Measurements from ENCODE around the gene TOMM40. TPM values are rescaled to one million over a fixed set of nuclear protein-coding genes. Genes with fewer than 3 reads are reported as not detected.
A peak's percentile ranks its signal among the peaks of the same experiment; 100 is the strongest.
"Not testable (repeated sequence)": the region's sequence is repeated elsewhere in the genome, so short reads cannot be mapped to it uniquely, and the experiment has no call there.

Gene TOMM40
- polyA plus RNA-seq (2014; cell fraction: cytosol; rRNA removed) = 210 and 221 TPM in 2 replicates
- 136 and 164 TPM in 2 replicates for polyA plus RNA-seq (2014; cell fraction: nucleus; rRNA removed)

DNA sequence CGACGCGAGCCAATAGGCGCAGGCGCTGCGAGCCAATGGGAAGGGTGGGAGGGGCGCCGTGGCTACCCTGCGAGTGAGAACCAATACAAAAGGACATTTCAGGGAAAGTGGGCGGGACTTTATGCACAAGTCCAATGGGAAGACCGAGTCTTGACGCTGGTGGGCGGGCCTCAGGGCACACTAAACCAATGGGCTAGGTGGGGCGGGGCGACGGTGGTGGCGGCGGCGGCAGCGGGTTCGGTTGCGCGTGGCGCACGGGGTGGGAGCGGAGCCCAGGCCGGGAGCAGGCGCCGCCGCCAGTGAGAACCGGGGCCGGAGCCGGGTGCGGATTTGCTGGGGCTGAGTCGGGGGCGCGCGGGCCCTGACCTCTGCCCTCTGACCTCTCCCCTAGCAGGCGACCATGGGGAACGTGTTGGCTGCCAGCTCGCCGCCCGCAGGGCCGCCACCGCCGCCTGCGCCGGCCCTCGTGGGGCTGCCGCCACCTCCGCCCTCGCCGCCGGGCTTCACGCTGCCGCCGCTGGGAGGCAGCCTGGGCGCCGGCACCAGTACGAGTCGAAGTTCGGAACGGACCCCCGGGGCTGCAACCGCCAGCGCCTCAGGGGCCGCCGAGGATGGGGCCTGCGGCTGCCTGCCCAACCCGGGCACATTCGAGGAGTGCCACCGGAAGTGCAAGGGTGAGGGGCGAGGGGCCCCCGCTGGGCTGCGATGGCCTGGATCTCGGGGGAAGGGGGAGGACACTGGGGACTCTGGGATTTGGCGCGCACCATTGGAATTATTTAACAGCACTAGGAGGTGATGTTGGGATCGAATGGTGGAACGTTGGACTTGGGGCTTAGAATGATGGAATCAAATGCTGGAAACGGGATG lies at the start of gene TOMM40:
TSS of gene TOMM40 (plus strand) at position 239 of the 867 bp plus-strand sequence. CDS start at position 401, 162 bp downstream.
- peak; percentile 22 for DNase-seq (ENCODE audit: low spot score)

DNA sequence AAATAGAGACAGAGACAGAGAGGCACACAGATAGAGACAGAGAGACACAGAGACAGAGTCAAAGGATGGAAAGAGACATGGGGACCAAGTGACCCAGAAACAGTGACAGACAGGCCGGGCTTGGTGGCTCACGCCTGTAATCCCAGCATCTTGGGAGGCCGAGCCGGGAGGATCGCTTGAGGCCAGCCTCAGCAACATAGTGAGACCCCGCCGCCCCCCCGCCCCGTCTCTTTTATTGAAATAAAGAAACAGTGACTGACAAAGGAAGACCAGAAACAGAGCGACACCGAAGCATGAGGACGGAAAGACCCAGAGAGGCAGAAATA lies 45.8 kb upstream of the TOMM40 start:
- no peak for DNase-seq (ENCODE audit: low spot score)

DNA sequence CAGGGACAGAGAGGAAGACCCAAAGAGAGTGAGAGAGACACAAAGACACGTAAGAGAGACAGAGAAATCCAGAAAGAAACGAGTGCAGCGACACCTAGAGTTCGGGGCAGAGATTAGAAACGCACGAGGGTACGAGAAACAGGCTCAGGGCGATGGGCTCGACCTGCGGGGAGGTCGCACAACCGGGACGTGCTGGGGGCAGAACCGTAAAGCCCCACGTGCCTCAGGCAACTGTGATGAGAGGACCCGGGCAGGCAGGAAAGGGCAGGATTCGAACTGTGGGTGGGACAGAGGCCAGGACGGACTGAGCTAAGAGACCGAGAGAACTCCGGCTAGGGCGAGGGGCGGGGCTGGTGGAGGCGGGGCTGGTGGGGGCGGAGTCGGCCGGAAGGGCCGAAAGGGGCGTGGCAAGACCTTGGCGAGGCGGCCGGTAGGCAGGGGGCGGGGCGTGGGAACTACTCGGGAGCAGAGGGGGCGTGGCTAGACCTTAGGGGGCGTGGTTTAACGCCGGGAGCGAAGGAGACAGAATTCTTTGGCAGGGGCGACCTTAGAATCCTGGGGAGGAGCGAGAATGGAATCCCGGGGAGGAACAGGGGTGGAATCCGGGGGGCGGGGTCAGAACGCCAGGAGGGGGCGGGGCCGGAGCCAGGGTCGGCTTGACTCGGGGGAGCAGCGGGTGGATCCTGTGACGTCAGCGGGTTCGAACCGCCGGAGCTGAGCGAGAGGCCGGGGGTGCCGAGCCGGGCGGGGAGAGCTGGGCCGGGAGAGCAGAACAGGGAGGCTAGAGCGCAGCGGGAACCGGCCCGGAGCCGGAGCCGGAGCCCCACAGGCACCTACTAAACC lies 45.2 kb upstream of the TOMM40 start, which contains the start of gene NECTIN2:
TSS of gene NECTIN2 (plus strand) at position 686 of the 843 bp plus-strand sequence. CDS start 229 bp downstream, outside the sequence.
- peak; percentile 81 for DNase-seq (ENCODE audit: low spot score)

DNA sequence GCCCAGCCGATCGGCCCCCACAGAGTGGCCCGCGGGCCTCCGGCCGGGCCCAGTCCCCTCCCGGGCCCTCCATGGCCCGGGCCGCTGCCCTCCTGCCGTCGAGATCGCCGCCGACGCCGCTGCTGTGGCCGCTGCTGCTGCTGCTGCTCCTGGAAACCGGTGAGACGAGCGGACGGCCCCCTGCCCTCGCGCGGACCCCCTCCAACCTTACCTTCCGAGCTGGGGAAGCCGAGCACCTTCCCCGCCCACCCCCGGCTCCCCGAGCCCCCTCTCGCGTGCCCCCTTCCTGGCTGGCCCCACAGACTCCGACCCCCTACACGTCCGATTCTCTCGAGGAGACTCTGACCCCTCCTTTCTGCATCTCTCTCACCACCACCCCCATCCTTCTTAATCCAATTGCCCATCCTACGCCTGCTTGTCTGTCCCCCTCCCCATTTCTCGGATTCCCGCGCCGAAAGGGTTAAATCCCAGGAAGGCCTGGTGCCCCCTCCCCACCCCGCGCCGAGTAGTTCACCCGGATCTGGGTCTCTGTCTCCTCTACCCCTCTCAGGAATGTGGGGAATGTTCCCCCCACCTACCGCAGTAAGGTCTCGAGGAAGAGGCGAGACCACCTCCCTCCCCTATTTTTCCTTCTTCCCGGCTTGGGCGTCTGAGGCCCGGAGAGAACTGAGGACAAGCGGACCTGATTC lies 44.5 kb upstream of the TOMM40 start:
- no peak for DNase-seq (ENCODE audit: low spot score)

DNA sequence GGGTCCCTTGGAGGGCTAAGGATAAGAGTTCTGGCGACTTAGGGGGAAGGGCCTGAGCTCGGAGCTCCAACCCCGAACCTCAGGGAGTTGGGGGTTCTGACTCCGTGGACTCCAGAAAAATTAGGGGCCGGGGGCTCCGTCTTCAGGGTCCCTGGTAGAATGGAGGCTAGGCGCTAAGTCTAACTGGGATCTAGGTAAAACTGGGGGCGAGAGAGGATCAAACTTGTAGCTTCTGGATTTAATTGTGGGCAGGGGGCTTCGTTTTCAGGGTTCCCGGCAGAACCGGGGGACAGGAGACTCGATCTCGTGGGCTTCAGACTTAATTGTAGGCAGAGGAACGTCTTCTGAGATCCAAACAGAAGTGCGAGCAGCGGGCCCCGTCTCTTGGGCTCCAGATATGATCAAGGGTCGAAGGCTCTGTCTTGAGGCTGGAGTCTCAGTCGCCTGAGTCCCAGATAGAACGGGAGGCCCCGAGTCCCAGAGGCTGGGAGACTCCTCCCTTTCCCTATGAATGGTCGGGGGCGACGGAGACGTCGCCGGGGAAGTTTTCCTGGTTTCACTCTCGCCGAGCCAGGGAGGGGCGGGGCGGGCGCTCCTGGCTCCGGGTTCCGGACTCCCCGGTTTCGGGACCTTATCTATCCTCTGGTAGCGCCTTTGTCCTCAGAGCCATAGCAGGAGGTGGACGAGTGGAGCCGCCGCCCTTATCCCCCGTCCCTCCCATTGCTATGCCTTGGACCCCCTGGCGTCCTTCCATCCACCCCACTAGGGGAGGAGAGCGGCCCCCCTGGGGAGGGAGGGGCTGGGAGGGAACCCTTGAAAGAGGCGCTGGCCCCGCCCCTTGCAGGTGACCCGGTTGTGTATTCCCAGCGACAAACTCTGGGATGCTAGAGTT lies 43.7 kb upstream of the TOMM40 start:
- DNase-seq (ENCODE audit: low spot score) = no peak

DNA sequence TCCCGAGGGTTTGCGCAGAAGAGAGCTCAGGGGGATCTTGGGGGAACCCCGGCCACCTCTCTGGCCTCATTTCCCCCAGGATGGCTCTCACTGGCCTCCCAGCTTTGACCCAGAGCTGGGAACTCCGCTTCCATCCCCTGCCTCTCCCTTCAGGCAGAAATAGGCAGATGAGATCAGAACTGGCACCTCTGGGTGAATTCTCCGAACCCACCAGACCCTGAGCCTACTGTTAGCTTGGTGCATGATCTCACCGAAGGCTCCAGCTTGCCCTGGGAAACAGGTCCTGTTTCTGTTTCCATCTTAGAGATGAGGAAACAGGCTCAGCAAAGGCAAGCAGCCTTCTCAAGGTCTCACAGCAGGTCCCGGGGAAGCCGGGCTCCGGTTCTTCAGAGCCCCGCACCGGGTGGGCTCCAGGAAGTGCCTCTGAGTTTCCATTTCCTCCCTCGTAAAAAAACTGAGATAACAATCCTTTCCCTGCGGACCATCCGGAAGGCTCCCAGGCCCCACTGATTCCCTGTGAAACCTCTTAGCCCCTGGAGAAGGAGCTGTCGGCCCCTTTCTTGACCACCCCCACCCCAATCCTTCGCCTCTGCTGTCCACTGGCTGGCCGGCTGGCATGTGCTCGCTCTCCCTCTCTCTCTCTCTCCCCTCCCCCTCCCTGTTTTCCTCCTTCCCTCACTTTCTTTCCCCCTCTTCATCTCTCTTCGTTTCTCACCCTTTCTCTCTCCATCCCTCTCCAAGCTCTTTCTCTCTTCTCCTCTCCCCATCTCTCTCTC lies 42.8 kb upstream of the TOMM40 start:
- DNase-seq (ENCODE audit: low spot score) = no peak

DNA sequence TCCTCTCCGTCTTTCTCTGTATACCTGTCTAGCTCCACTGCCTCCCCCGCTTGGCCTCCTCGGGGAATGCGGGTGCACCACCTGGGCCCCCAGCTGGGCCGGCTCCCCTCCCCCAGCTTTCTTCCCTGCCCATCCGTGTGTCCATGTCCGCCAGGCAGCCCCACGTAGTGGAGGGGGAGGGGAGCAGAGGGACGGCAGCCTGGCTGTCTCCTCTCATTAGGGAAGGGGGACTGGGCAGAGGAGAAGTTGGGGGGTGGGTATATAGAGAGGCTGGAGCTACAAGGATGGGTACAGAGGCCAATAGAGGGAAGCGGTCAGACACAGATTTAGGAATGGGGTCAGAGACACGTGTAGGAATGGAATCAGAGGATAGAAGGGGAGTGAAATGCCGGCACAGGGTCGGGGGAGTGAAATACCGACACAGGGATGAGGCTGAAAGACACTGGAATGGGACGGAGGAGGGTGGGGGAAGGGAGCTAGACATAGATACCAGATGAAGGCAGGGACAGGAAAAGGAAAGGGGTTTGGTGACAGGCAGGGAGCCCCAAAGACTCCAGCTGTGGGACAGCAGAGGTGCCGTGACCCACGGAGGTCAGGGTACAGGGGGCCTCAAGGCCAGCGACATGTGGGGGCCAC lies 42.1 kb upstream of the TOMM40 start:
- no peak for DNase-seq (ENCODE audit: low spot score)

DNA sequence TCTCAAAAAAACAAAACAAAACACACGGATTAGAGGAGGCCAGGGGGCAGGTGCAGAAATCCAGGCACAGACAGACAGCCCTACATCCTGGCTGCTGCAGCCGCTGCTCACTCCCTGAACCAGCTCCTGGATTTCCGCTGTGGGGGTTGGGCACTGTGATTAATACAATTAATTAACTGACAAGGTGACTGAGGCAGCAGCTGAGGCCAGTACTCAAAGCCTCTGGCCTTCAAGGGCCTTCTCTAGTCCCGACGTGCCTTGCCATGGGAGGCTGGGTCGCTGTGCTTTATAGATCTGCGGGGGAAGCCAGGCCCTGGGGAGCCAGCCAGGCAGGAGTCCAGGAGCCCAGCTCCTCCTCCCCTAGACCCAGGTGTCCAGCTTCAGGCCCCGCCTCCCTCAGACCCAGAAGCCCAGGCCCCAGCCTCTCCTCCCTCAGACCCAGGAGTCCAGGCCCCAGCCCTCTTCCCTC lies 40.4 kb upstream of the TOMM40 start:
- DNase-seq (ENCODE audit: low spot score) = no peak

DNA sequence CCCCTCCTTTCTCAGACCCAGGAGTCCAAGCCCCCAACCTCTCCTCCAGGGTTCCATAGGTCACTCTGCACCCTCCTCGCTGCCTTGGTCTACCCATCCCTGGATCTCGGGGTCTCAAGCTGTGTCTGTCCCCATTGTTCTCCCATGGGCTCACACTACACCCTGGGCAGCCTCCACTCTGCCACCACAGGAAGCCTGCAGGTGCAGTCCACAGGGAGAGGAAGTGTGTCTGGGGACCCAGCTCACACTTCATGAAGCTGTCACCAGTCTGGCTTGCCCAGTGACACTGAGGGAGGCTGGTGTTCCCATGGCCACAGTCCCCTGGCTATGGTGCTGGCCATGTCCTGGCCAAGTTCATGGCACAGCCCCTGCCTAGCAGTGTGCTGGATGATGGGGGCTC lies 39.6 kb upstream of the TOMM40 start:
- no peak for DNase-seq (ENCODE audit: low spot score)

DNA sequence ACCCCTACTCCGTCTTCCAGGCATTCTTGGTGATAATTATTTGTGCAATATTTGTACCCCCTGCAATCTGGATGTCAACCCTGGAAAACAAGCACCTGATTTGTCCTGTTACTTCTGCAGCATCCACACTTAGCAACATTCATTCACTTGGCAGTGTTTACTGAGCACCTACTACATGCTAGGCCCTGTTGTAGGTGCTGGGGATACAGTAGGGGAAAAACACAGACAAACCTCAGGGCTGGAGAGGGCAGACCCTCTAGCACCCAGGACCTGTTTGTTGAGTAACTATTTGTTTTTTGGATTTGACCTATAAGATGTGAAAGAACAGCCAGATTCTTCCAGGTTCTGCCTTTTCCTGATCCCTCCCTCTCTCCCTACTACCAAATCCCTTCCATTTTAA lies 35.4 kb upstream of the TOMM40 start:
- no peak for DNase-seq (ENCODE audit: low spot score)

DNA sequence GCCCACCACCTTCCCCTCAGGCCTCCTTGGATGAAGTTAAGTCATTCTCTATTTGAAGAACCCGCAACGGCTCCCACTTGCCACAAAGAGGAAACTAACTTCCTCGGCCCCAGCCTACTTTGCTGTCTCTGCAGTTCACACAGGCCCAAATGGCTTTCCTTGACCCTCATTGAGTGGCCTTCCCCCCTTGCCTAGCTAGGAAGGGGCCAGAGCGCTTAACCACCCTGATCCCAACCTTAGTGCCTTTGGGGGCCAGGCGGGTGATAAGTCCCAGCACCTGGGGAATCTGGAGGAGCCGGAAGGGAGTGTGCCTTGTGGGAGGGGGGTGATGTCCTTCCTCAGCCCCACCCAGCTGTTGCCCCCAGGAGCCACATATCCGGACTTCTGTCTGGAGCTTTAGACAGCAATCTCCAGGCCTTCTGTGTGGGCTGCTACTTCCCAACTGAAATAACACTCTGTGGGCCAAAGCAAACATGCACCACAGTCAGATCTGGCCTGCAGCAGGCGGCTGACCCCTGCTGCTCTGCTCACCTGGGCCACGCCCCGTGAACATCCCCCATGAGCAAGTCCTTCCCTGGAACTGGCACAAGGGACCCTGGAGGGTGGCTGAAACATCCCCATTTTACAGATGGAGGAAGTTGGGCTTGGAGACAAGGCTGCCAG lies 34.5 kb upstream of the TOMM40 start:
- no peak for DNase-seq (ENCODE audit: low spot score)

DNA sequence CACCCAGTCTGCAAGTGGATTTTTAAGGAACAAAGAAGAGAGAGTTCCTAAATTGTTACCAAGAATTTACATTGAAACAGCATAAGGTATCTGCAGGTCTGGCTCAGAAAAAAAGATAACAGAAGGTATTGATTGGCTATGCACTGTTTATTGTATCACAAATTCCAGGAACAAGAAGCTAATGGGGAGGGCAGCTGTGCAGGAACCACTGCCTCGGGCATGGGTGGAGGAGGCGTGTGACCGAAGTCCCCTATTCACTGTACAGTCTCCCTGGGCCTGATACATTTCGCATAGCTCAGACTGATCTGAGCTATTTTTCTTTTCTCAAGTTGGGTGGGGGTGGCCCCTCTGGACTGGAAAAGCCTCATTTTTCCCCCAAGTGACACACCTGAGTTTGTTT lies 33.2 kb upstream of the TOMM40 start:
- DNase-seq (ENCODE audit: low spot score) = no peak

DNA sequence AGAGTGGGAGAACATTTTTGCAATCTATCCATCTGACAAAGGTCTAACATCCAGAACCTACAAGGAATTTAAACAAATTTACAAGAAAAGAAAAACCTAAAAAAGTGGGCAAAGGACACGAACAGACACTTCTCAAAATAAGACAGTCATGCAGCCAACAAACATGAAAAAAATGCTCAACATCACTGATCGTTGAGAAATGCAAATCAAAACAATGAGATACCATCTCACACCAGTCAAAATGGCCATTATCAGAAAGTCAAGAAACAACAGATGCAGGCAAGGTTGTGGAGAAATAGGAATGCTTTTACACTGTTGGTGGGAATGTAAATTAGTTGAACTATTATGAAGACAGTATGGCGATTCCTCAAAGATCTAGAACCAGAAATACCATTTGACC lies 29.5 kb upstream of the TOMM40 start:
- not testable (repeated sequence) for DNase-seq (ENCODE audit: low spot score)

DNA sequence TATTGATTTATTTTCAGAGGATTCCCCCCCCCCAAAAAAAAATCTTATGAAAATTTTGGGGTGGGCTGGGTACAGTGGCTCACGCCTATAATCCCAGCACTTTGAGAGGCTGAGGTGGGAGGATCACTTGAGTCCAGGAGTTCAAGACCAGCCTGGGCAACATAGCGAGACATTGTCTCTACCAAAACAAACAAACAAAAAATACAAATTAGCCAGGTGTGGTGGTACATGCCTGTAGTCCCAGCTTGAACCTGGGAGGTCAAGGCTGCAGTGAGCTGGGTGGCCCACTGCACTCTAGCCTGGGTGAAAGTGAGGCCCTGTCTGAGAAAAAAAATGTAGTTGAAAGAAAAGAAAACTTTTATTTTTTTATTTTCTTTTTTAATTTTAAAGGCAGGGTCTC lies 27.1 kb upstream of the TOMM40 start:
- DNase-seq (ENCODE audit: low spot score) = no peak

DNA sequence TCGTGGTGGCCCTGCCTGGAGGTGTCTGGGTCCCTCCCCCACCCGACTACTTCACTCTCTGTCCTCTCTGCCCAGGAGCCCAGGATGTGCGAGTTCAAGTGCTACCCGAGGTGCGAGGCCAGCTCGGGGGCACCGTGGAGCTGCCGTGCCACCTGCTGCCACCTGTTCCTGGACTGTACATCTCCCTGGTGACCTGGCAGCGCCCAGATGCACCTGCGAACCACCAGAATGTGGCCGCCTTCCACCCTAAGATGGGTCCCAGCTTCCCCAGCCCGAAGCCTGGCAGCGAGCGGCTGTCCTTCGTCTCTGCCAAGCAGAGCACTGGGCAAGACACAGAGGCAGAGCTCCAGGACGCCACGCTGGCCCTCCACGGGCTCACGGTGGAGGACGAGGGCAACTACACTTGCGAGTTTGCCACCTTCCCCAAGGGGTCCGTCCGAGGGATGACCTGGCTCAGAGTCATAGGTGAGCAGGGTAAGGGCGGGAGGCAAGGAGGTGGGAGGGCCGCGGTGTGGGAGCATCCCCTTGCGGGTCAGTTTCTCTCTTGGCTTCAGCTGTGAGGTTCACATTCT lies 25.8 kb upstream of the TOMM40 start:
- no peak for DNase-seq (ENCODE audit: low spot score)

DNA sequence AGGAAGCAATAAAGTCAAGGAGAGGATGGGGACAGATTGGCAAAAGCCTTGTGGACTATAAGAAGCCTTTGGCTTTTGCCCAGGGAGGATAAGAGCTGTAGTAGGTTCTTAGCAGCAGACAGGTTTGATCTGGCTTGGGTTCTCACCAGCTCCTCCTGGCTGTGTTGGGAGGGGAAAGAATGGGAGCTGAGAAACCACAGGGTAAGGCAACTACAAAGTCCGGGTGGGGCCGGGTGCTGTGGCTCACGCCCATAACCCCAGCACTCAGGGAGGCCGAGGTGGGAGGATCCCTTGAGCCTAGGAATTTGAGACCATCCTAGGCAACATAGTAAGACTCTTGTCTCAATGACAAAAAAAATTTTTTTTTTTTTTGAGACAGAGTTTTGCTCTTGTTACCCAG lies 24.4 kb upstream of the TOMM40 start:
- no peak for DNase-seq (ENCODE audit: low spot score)

DNA sequence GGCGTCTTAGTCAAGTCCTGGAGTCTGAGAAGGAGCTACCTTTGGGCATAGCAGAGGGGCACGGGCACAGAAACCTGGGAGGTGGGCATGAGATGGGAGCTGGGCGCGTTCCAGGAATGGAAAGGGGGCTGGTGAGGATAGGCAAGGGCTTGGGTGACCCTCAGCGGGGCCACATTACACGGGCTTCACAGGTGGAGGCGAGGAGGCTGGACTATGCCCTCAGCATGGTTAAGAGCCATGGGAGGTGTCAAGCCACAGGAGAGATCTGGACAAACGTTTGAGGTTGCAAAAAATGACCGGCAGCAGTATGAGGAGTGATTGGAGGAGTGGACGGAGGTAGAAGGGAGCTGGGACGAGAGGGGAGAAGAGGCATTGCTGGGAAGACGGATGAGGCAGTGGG lies 23.5 kb upstream of the TOMM40 start:
- DNase-seq (ENCODE audit: low spot score) = no peak

DNA sequence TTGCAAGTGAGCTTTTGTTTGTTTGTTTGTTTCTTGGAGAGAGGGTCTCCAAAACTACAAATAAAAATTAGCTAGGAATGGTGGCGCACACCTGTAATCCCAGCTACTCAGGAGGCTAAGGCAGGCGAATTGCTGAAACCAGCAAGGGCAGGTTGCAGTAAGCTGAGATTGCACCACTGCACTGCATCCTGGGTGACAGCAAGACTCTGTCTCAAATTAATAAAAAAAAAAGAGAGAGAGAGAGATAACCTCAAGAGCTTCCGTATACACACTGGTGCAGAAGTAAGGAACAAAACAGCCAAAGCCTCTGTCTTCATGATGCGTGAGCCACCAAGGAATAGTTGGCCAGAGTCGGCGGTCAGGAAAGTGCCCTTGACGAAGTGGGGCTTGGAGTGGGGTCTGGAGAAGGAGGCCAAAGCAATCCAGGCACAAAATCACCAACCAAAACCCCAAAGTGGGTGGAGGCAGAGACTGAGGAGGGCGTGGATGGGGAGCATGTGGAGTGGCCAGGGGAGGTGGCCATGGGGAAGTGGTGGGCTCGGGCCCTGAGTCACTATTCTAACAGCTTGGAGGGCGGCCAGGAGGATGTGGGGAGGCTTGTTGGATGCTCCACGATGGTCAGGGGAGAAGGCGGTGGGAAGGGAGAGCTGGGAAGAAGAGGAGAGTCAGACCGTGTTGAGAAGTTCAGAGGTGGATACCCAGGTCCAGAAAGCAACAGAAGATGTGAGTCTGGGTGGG lies 21.2 kb upstream of the TOMM40 start:
- no peak for DNase-seq (ENCODE audit: low spot score)
